GM12878 (cell line): ENCODE measurements around the gene CLEC4M. TPM values are rescaled to one million over a fixed set of nuclear protein-coding genes. Genes with fewer than 3 reads are reported as not detected.

Source experiments
- ATAC-seq: fragments of 200-7000 bp; cut with Tn5 transposase; 3 replicates; pipeline ENCODE4 v1.9.1; 2020; ENCODE audit warnings: mild to moderate bottlenecking, moderate library complexity
- BruUV-seq: library from RNA; stranded (reverse); fragments of 400-500 nt; replicated peaks from 2 replicates; lab custom pipeline; 2021; lab: Mats Ljungman, UMichigan
- CTCF ChIA-PET: fragments of 300-600 bp; sonication (Branson Sonifier 250); formaldehyde crosslinking; extraction: SDS; loops from one replicate; lab custom pipeline; 2021; ENCODE audit warnings: inconsistent platforms; lab: Yijun Ruan, JAX
- POLR2A ChIA-PET: fragments of 350-600 bp; formaldehyde crosslinking; extraction: SDS; loops from one replicate; lab custom pipeline; 2021; ENCODE audit warnings: inconsistent platforms; lab: Charles Lee
- RAD21 ChIA-PET: fragments of 300-600 bp; sonication (Branson Sonifier 250); formaldehyde crosslinking; loops from one replicate; lab custom pipeline; 2023; ENCODE audit warnings: antibody characterized with exemption; ENCODE audit not compliant: unreplicated experiment; lab: Charles Lee
- SMC1A ChIA-PET: fragments of 300-600 bp; sonication (Branson Sonifier 250); formaldehyde crosslinking; loops from one replicate; lab custom pipeline; 2023; ENCODE audit not compliant: unreplicated experiment, uncharacterized antibody; lab: Charles Lee
- DNase-seq: peaks from one replicate; pipeline ENCODE4 v3.0.0-alpha.2; 2011; ENCODE audit warnings: low read depth, low spot score
- FAIRE-seq: peaks from 3 replicates; lab custom pipeline; 2011; peaks lifted over from hg19 to GRCh38; lab: Jason Lieb, UNC
- H2AFZ ChIP-seq: 2 replicates; pipeline ENCODE4 v1.6.0; 2011; ENCODE audit warnings: low read depth, low read length, control low read depth; ENCODE audit not compliant: control insufficient read depth
- H3K27ac ChIP-seq: 2 replicates; pipeline ENCODE4 v1.5.1; 2011; ENCODE audit warnings: control low read depth; ENCODE audit not compliant: control insufficient read depth, insufficient read depth
- H3K27me3 ChIP-seq, 2 experiments: replicated peaks in 1 of 2; 2 replicates each; pipeline versions ENCODE4 v1.6.0 to v1.6.1; 2011; ENCODE audit warnings: low read length in 1 of 2; ENCODE audit not compliant: control insufficient read depth in 2 of 2, insufficient read depth in 2 of 2
- H3K36me3 ChIP-seq, 2 experiments: 2 replicates each; pipeline ENCODE4 v1.5.1; 2011; ENCODE audit warnings: low read length in 1 of 2; ENCODE audit not compliant: control insufficient read depth in 2 of 2, insufficient read depth in 2 of 2
- H3K4me1 ChIP-seq: 2 replicates; pipeline ENCODE4 v1.6.1; 2011; ENCODE audit warnings: mild to moderate bottlenecking, low read length, moderate library complexity, mixed read lengths; ENCODE audit not compliant: control insufficient read depth, insufficient read depth
- H3K4me2 ChIP-seq: 2 replicates; pipeline ENCODE4 v1.6.0; 2011; ENCODE audit warnings: control low read depth; ENCODE audit not compliant: control insufficient read depth, insufficient read depth
- H3K4me3 ChIP-seq: fragments of 200-600 bp; sonication (generic); 2 replicates; pipeline ENCODE4 v1.5.1; 2016
- H3K79me2 ChIP-seq: 2 replicates; pipeline ENCODE4 v1.6.0; 2011; ENCODE audit warnings: low read length; ENCODE audit not compliant: control insufficient read depth, insufficient read depth
- H3K9ac ChIP-seq: 2 replicates; pipeline ENCODE4 v1.8.0; 2011; ENCODE audit warnings: low read length, control low read depth, mixed read lengths; ENCODE audit not compliant: control insufficient read depth, insufficient read depth
- H3K9me3 ChIP-seq: replicated peaks from 3 replicates; pipeline ENCODE4 v1.5.1; 2011; ENCODE audit warnings: mild to moderate bottlenecking, low read length; ENCODE audit not compliant: control insufficient read depth, insufficient read depth
- H4K20me1 ChIP-seq: 2 replicates; pipeline ENCODE4 v1.6.0; 2011; ENCODE audit not compliant: control insufficient read depth, insufficient read depth
- ATF2 ChIP-seq: IDR thresholded peaks from 2 replicates; pipeline ENCODE4 v1.6.1; 2012; ENCODE audit warnings: low read length, inconsistent platforms
- BCL3 ChIP-seq: IDR thresholded peaks from 2 replicates; pipeline ENCODE4 v1.6.1; 2011; ENCODE audit warnings: borderline replicate concordance, low read depth, mild to moderate bottlenecking, moderate library complexity, low read length; ENCODE audit not compliant: insufficient read depth, poor library complexity, severe bottlenecking
- BHLHE40 ChIP-seq, 2 experiments: fragments of 450-650 bp in 1 of 2; IDR thresholded peaks; 2 replicates each; pipeline ENCODE4 v1.6.1; 2011 to 2017; ENCODE audit warnings: low read depth in 2 of 2, borderline replicate concordance in 1 of 2, improper control_type of control experiment in 1 of 2, low read length in 1 of 2, mild to moderate bottlenecking in 1 of 2
- CREM ChIP-seq: IDR thresholded peaks from 2 replicates; pipeline ENCODE4 v1.6.1; 2014; ENCODE audit warnings: antibody characterized with exemption, low read depth
- ELK1 ChIP-seq: IDR thresholded peaks from 2 replicates; pipeline ENCODE4 v1.6.1; 2012; ENCODE audit warnings: low read depth, low read length, improper control_type of control experiment
- ETV6 ChIP-seq, 2 experiments: fragments of 450-650 bp in 1 of 2; IDR thresholded peaks in 1 of 2; conservative IDR thresholded peaks in 1 of 2; 2 replicates each; pipeline ENCODE4 v1.6.1; 2014; ENCODE audit warnings: antibody characterized with exemption in 1 of 2, borderline replicate concordance in 1 of 2, low read depth in 1 of 2, mild to moderate bottlenecking in 1 of 2, moderate library complexity in 1 of 2
- HDGF ChIP-seq: fragments of 450-650 bp; IDR thresholded peaks from 2 replicates; pipeline ENCODE4 v1.6.1; 2016; ENCODE audit warnings: antibody characterized with exemption
- HSF1 ChIP-seq: fragments of 150-350 bp; IDR thresholded peaks from 2 replicates; pipeline ENCODE4 v1.6.1; 2014; ENCODE audit warnings: mild to moderate bottlenecking, low read depth, low read length
- IRF4 ChIP-seq: IDR thresholded peaks from 2 replicates; pipeline ENCODE4 v1.6.1; 2011; ENCODE audit warnings: low read depth, low read length
- JUNB ChIP-seq: IDR thresholded peaks from 2 replicates; pipeline ENCODE4 v1.6.1; 2016; ENCODE audit warnings: antibody characterized with exemption, mild to moderate bottlenecking
- MYC ChIP-seq: IDR thresholded peaks from 2 replicates; pipeline ENCODE4 v1.6.1; 2011; ENCODE audit warnings: mild to moderate bottlenecking, low read length, moderate library complexity, inconsistent platforms; ENCODE audit not compliant: insufficient read depth, insufficient replicate concordance, insufficient read length, severe bottlenecking
- NR2F1 ChIP-seq: fragments of 450-650 bp; conservative IDR thresholded peaks from 2 replicates; pipeline ENCODE4 v1.6.1; 2017; ENCODE audit warnings: mild to moderate bottlenecking
- RUNX3 ChIP-seq: IDR thresholded peaks from 2 replicates; pipeline ENCODE4 v1.6.1; 2012; ENCODE audit warnings: low read length, inconsistent platforms
- SMAD5 ChIP-seq: IDR thresholded peaks from 2 replicates; pipeline ENCODE4 v1.6.1; 2016; ENCODE audit warnings: antibody characterized with exemption, low read depth
- ZBTB33 ChIP-seq: fragments of 450-650 bp; IDR thresholded peaks from 2 replicates; pipeline ENCODE4 v1.6.1; 2017; ENCODE audit warnings: mild to moderate bottlenecking
- WGBS: methylation state at CpG from one replicate; pipeline ENCODE4 v1.1.6; 2016; ENCODE audit warnings: low lambda C conversion rate; ENCODE audit not compliant: insufficient replicate concordance, insufficient coverage; ENCODE audit errors: missing lambda C conversion rate; 5-methylcytosine and 5-hydroxymethylcytosine counted together
- in situ Hi-C: fragments of 300-500 bp; cut with MboI; formaldehyde crosslinking; loops from 9 replicates; pipeline ENCODE4 v1.14.3; 2018; ENCODE audit warnings: mixed read lengths
- intact Hi-C: fragments of 100-400 bp; cut with micrococcal nuclease; formaldehyde crosslinking; loops from one replicate; pipeline ENCODE4 v1.14.2; 2022; ENCODE audit not compliant: unreplicated experiment
- polyA plus RNA-seq, 11 experiments: library from polyadenylated mRNA; depleted of rRNA in 4 of 11; unstranded in 6 of 11; stranded (reverse) in 5 of 11; fragments of >200 nt; fragmentation: Nextera tagmentation in 4 of 11; fragmentation: Illumina TruSeq in 1 of 11; extraction: Ambion mirVana in 4 of 11; extraction: Trizol in 1 of 11; gene quantifications; 1 replicate in 1 of 11; 2 replicates in 10 of 11; pipeline versions ENCODE4 v1.2.1 to v1.2.3, GENCODE V29; 2011 to 2016; ENCODE audit warnings: inconsistent platforms in 2 of 11, missing spikeins in 2 of 11, low read depth in 1 of 11
- total RNA-seq, 4 experiments: library from RNA; depleted of rRNA in 3 of 4; stranded (reverse); fragments of >200 nt in 3 of 4; fragmentation: Illumina TruSeq in 1 of 4; extraction: Trizol in 1 of 4; gene quantifications; 2 replicates each; pipeline versions ENCODE4 v1.2.1 to v1.2.3, GENCODE V29; 2013 to 2021

Gene CLEC4M
- total and polyA plus RNA-seq, 10 of the 15 experiments (the other 5 are each of a cell fraction or from before 2014, with no cell fraction given): 0.11 to 0.42 (median 0.25) TPM; not detected in 1

- Histone ChIP-seq H3K4me1 (peaks cover 16% of the 10 kb centered on the region), H3K4me3 (no peak overlapping the region), H3K36me3 (no peaks in the 10 kb centered on the region), H2AFZ (peak overlapping the region; percentile 61), H3K9me3 (peaks cover 2% of the 10 kb centered on the region; the same call in 1 of the 3 replicates), H3K27me3 (no peaks in the 10 kb centered on the region), H3K9ac (no peak overlapping the region), H3K27ac (0 out of 2 replicates have a peak overlapping the region, but pooled peaks have one; percentile 9), H4K20me1 (no peaks in the 10 kb centered on the region), H3K4me2 (peak overlapping the region; percentile 63), H3K79me2 (no peaks in the 10 kb centered on the region)
- ChIA-PET SMC1A (interaction anchor here (0.6 to 1.5 kb wide), 7 partner anchors 11 to 724 kb away, joined by 3 to 5 read pairs (median 4); no protein-coding TSS in a partner anchor), RAD21 (interaction anchor here (0.8 to 1.6 kb wide), 5 partner anchors 15 to 41 kb away, joined by 3 to 7 read pairs (median 4); partner anchors contain the start of genes FCER2 and TRAPPC5), CTCF (interaction anchor here (0.6 to 4.6 kb wide), 4 partner anchors 23 to 815 kb away, joined by 3 to 17 read pairs (median 5); partner anchors contain the start of gene TRAPPC5), POLR2A (interaction anchor here (1.2 to 1.4 kb wide), 2 partner anchors 9 to 14 kb away, joined by 4 to 6 read pairs; no protein-coding TSS in a partner anchor)
- ATAC-seq: peak; percentile 77
- DNase-seq: peak; percentile 70
- WGBS: 1% methylated on average over 5 of the region's 5 CpGs
- BruUV-seq: no TSS peak
- no peak for FAIRE-seq
- in situ Hi-C loops (no loop called here), intact Hi-C loops (no loop called here)
- TF ChIP-seq JUNB: 0 out of 2 replicates have a peak, but pooled peaks have one; percentile 15
- peak in 1 of 2 experiments; percentile 14; a peak in 1 of 4 replicates for TF ChIP-seq ETV6 (conservative IDR thresholded peaks at IDR 0.05 in 1 of 2, IDR thresholded peaks at IDR 0.05 in 1 of 2; ENCODE audit: borderline replicate concordance in 1 of 2, low read depth in 1 of 2)
- TF ChIP-seq NR2F1: peak; percentile 49
- no peak for TF ChIP-seq HSF1
- TF ChIP-seq MYC: no peak
- peak; percentile 22 for TF ChIP-seq BCL3
- no peak for TF ChIP-seq ZBTB33
- peak; percentile 26; the same call in 1 of the 2 replicates for TF ChIP-seq IRF4
- TF ChIP-seq SMAD5: no peak
- peak; percentile 77 for TF ChIP-seq RUNX3
- 0 out of 2 replicates have a peak, but pooled peaks have one; percentile 29 for TF ChIP-seq HDGF
- TF ChIP-seq ATF2: 0 out of 2 replicates have a peak, but pooled peaks have one; percentile 13
- TF ChIP-seq BHLHE40 (IDR thresholded peaks at IDR 0.05; ENCODE audit: borderline replicate concordance in 1 of 2, low read depth in 2 of 2, low read length in 1 of 2): peak; percentile 7 to 61; a peak in 1 of 4 replicates
- 0 out of 2 replicates have a peak, but pooled peaks have one; percentile 28 for TF ChIP-seq CREM
- TF ChIP-seq ELK1: no peak
Observed at GRCh38 chr19:7722231-7722651, 40.8 kb upstream of the CLEC4M start.
